Measurements from ENCODE around the gene STX12. TPM values are rescaled to one million over a fixed set of nuclear protein-coding genes. Genes with fewer than 3 reads are reported as not detected.

The STX12 gene
- total and polyA plus RNA-seq, 2 experiments from 2014 or later, result 18.5 to 36.5 TPM

- H3K4me1 ChIP-seq (ENCODE audit: low read depth), result peaks cover 7% of the 10 kb centered on the region
- DNase-seq (ENCODE audit: low read depth in 1 of 2, low spot score in 1 of 2), result peak in 1 of 2 donors; percentile 47
- no peaks in the 10 kb centered on the region for H3K9me3 ChIP-seq (ENCODE audit: low read depth)
- H3K4me3 ChIP-seq, result no peak overlapping the region
- H3K36me3 ChIP-seq, result peaks cover 9% of the 10 kb centered on the region
- H3K27me3 ChIP-seq, result no peaks in the 10 kb centered on the region
- no peak overlapping the region for H3K27ac ChIP-seq
- TF ChIP-seq CTCF (IDR thresholded peaks at IDR 0.05; ENCODE audit: low read depth, low read length), result no peak
Measured at GRCh38 chr1:27832762-27833161, 59.7 kb downstream of the STX12 start.

- Histone ChIP-seq H3K4me3 (no peak overlapping the region), H3K36me3 (peaks cover 9% of the 10 kb centered on the region), H3K4me1 (ENCODE audit: low read depth) (peaks cover 7% of the 10 kb centered on the region), H3K9me3 (ENCODE audit: low read depth) (no peaks in the 10 kb centered on the region), H3K27ac (no peak overlapping the region), H3K27me3 (no peaks in the 10 kb centered on the region)
- no peak for DNase-seq (ENCODE audit: low read depth in 1 of 2, low spot score in 1 of 2)
- TF ChIP-seq CTCF (IDR thresholded peaks at IDR 0.05; ENCODE audit: low read depth, low read length), result no peak
Measured at GRCh38 chr1:27833470-27833869, 60.5 kb downstream of the STX12 start.

- Histone ChIP-seq H3K27ac (no peak overlapping the region), H3K4me1 (ENCODE audit: low read depth) (peaks cover 7% of the 10 kb centered on the region), H3K36me3 (peaks cover 9% of the 10 kb centered on the region), H3K27me3 (no peaks in the 10 kb centered on the region), H3K4me3 (no peak overlapping the region), H3K9me3 (ENCODE audit: low read depth) (no peaks in the 10 kb centered on the region)
- DNase-seq (ENCODE audit: low read depth in 1 of 2, low spot score in 1 of 2), result no peak
- TF ChIP-seq CTCF (IDR thresholded peaks at IDR 0.05; ENCODE audit: low read depth, low read length), result no peak
Measured at GRCh38 chr1:27835046-27835445, 62.0 kb downstream of the STX12 start.

- Histone ChIP-seq H3K36me3 (peaks cover 10% of the 10 kb centered on the region), H3K4me3 (no peak overlapping the region), H3K9me3 (ENCODE audit: low read depth) (no peaks in the 10 kb centered on the region), H3K27ac (no peak overlapping the region), H3K27me3 (no peaks in the 10 kb centered on the region), H3K4me1 (ENCODE audit: low read depth) (peaks cover 7% of the 10 kb centered on the region)
- DNase-seq (ENCODE audit: low read depth in 1 of 2, low spot score in 1 of 2), result no peak
- no peak for TF ChIP-seq CTCF (IDR thresholded peaks at IDR 0.05; ENCODE audit: low read depth, low read length)
Measured at GRCh38 chr1:27835501-27835900, 62.5 kb downstream of the STX12 start.

- H3K9me3 ChIP-seq (ENCODE audit: low read depth), result no peaks in the 10 kb centered on the region
- H3K27ac ChIP-seq, result no peak overlapping the region
- no peaks in the 10 kb centered on the region for H3K27me3 ChIP-seq
- H3K4me3 ChIP-seq, result no peak overlapping the region
- H3K36me3 ChIP-seq, result peaks cover 50% of the 10 kb centered on the region
- no peak for TF ChIP-seq CTCF (IDR thresholded peaks at IDR 0.05; ENCODE audit: low read depth, low read length)
- no peaks in the 10 kb centered on the region for H3K4me1 ChIP-seq (ENCODE audit: low read depth)
- DNase-seq (ENCODE audit: low read depth in 1 of 2, low spot score in 1 of 2), result no peak
Measured at GRCh38 chr1:27849951-27850350, 76.9 kb downstream of the STX12 start.

GRCh38 chr1:27855085-27855484, 82.1 kb downstream of the STX12 start:
- TF ChIP-seq CTCF (IDR thresholded peaks at IDR 0.05; ENCODE audit: low read depth, low read length), result no peak
- Histone ChIP-seq H3K27ac (no peak overlapping the region), H3K4me3 (no peak overlapping the region), H3K27me3 (no peaks in the 10 kb centered on the region), H3K4me1 (ENCODE audit: low read depth) (no peaks in the 10 kb centered on the region), H3K9me3 (ENCODE audit: low read depth) (no peaks in the 10 kb centered on the region), H3K36me3 (peaks cover 11% of the 10 kb centered on the region)
- no peak for DNase-seq (ENCODE audit: low read depth in 1 of 2, low spot score in 1 of 2)
